Measurements from ENCODE around the gene RBM33.
"Not testable (repeated sequence)": the region's sequence is repeated elsewhere in the genome, so short reads cannot be mapped to it uniquely, and the experiment has no call there.

Gene RBM33

GRCh38 chr7:155665957-155666287 is 21.5 kb downstream of the RBM33 start:
- DNase-seq: no peak

GRCh38 chr7:155667241-155667829 is 22.9 kb downstream of the RBM33 start:
- DNase-seq: no peak

GRCh38 chr7:155669717-155670505 is 25.4 kb downstream of the RBM33 start:
- DNase-seq: no peak

- DNase-seq: no peak
Observed at GRCh38 chr7:155670521-155670920, 26.1 kb downstream of the RBM33 start.

- no peak for DNase-seq
Observed at GRCh38 chr7:155674556-155674955, 30.1 kb downstream of the RBM33 start.

GRCh38 chr7:155676052-155676451 is 31.6 kb downstream of the RBM33 start:
- no peak for DNase-seq

GRCh38 chr7:155677688-155678087 is 33.2 kb downstream of the RBM33 start:
- no peak for DNase-seq

GRCh38 chr7:155680124-155680523 is 35.7 kb downstream of the RBM33 start:
- no peak for DNase-seq

- no peak for DNase-seq
Observed at GRCh38 chr7:155680864-155681263, 36.4 kb downstream of the RBM33 start.

- DNase-seq: no peak
Observed at GRCh38 chr7:155681663-155682062, 37.2 kb downstream of the RBM33 start.

GRCh38 chr7:155682484-155682883 is 38.0 kb downstream of the RBM33 start:
- no peak for DNase-seq

GRCh38 chr7:155683098-155683497 is 38.6 kb downstream of the RBM33 start:
- DNase-seq: no peak

GRCh38 chr7:155683714-155684113 is 39.3 kb downstream of the RBM33 start:
- DNase-seq: no peak

- DNase-seq: no peak
Observed at GRCh38 chr7:155684543-155684942, 40.1 kb downstream of the RBM33 start.

- no peak for DNase-seq
Observed at GRCh38 chr7:155685070-155685790, 40.8 kb downstream of the RBM33 start.

GRCh38 chr7:155685791-155686160 is 41.3 kb downstream of the RBM33 start:
- DNase-seq: no peak

GRCh38 chr7:155686620-155687324 is 42.3 kb downstream of the RBM33 start:
- DNase-seq: not testable (repeated sequence)

GRCh38 chr7:155688237-155688636 is 43.8 kb downstream of the RBM33 start:
- not testable (repeated sequence) for DNase-seq

- not testable (repeated sequence) for DNase-seq
Observed at GRCh38 chr7:155690655-155691054, 46.2 kb downstream of the RBM33 start.

- no peak for DNase-seq
Observed at GRCh38 chr7:155692317-155692716, 47.9 kb downstream of the RBM33 start.

- DNase-seq: no peak
Observed at GRCh38 chr7:155693826-155694225, 49.4 kb downstream of the RBM33 start.

GRCh38 chr7:155694851-155695250 is 50.4 kb downstream of the RBM33 start:
- DNase-seq: no peak

- DNase-seq: no peak
Observed at GRCh38 chr7:155696747-155697146, 52.3 kb downstream of the RBM33 start.

- no peak for DNase-seq
Observed at GRCh38 chr7:155698633-155699032, 54.2 kb downstream of the RBM33 start.
